SK-N-SH (cell line): ENCODE measurements around the gene RIOK1.

Experiments
- CTCF ChIP-seq: fragments of 200-600 bp; sonication (generic); IDR thresholded peaks from 2 replicates; pipeline ENCODE4 v1.6.1; 2017; ENCODE audit warnings: antibody characterized with exemption, mild to moderate bottlenecking, moderate library complexity
- EP300 ChIP-seq, 2 experiments: IDR thresholded peaks; 2 replicates each; pipeline versions ENCODE4 v1.4.0 to v1.6.1; 2012; ENCODE audit warnings: borderline replicate concordance in 1 of 2, low read depth in 1 of 2, low read length in 1 of 2
- FOXJ3 ChIP-seq: sonication (generic); formaldehyde crosslinking; IDR thresholded peaks from 2 replicates; pipeline ENCODE4 v1.5.1; 2020; ENCODE audit warnings: mild to moderate bottlenecking, missing genetic modification reagents
- JUND ChIP-seq: IDR thresholded peaks from 2 replicates; pipeline ENCODE4 v1.4.0; 2012

GRCh38 chr6:7452898-7453297 is 63.3 kb downstream of the RIOK1 start:
- TF ChIP-seq EP300 (IDR thresholded peaks at IDR 0.05; ENCODE audit: borderline replicate concordance in 1 of 2, low read depth in 1 of 2, low read length in 1 of 2), result no peak
- no peak for TF ChIP-seq CTCF
- no peak for TF ChIP-seq FOXJ3
- no peak for TF ChIP-seq JUND
